ACHN (cell line): ENCODE measurements around the gene ABCF1.
"Not testable (repeated sequence)": the region's sequence is repeated elsewhere in the genome, so short reads cannot be mapped to it uniquely, and the experiment has no call there.

ENCODE experiments used
- DNase-seq: peaks from one replicate; pipeline ENCODE4 v3.0.0-alpha.2; 2015
- in situ Hi-C: cut with HindIII; loops from 2 replicates; pipeline ENCODE4 v1.10.0; 2017; ENCODE audit warnings: low sequenced_read_pairs, low pct_ligation_motif_present, low pct_unique_long_range_greater_than_20kb

Gene ABCF1

DNA sequence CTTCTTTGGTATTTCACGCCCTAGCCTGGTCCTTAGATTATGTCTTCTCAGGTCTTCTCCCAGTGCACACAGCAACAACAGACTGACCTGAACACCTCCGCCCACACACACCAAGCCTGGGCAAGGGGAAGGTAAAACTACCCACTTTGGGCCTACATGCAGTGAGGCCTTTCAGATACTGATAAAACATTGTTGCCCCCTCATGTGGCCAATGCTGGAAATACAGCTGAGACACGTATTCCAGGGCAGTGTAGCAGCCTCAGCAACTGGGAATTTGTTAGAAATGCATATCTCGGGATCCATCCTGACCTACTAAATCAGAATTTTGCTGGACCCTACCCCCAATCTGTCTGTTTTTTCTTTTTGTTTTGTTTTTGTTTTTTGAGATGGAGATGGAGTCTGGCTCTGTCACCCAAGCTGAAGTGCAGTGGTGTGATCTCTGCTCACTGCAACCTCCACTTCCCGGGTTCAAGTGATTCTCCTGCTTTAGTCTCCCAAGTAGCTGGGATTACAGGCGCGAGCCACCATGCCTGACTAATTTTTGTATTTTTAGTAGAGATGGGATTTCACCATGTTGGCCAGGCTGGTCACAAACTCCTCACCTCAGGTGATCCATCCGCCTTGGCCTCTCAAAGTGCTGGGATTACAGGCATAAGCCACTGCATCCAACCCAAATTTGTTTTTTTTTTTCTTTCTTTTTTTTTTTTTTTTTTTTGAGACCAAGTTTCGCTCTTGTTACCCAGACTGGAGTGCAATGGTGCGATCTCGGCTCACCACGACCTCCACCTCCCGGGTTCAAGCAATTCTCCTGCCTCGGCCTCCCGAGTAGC is 26.3 kb downstream of the ABCF1 start:
- peak; percentile 79 for DNase-seq
- in situ Hi-C loops, result not testable (repeated sequence)

DNA sequence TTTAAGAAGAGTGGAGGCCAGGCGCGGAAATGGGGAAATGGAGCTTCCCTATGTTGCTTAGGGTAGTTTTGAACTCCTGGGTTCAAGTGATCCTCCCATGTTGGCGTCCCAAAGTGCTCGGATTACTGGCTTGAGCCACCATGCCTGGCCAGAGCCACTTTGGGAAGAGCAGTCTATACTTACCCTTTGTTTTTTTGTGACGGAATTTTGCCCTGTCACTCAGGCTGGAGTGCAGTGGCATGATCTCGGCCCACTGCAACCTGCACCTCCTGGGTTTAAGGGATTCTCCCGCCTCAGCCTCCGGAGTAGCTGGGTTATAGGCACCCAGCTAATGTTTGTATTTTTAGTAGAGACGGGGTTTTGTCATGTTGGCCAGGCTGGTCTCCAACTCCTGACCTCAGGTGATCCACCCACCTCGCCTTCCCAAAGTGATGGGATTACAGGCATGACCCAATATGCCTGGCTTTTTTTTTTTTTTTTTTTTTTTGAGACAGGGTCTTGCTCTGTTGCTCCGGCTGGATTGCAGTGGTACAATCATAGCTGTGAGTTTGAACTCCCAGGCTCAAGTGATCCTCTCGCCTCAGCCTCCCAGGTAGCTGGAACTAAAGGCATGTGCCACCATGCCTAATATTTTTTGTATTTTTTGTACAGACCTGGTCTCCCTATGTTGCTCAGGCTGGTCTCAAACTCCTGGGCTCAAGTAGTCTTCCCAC is 27.8 kb downstream of the ABCF1 start:
- no peak for DNase-seq
- in situ Hi-C loops, result no loop called here

DNA sequence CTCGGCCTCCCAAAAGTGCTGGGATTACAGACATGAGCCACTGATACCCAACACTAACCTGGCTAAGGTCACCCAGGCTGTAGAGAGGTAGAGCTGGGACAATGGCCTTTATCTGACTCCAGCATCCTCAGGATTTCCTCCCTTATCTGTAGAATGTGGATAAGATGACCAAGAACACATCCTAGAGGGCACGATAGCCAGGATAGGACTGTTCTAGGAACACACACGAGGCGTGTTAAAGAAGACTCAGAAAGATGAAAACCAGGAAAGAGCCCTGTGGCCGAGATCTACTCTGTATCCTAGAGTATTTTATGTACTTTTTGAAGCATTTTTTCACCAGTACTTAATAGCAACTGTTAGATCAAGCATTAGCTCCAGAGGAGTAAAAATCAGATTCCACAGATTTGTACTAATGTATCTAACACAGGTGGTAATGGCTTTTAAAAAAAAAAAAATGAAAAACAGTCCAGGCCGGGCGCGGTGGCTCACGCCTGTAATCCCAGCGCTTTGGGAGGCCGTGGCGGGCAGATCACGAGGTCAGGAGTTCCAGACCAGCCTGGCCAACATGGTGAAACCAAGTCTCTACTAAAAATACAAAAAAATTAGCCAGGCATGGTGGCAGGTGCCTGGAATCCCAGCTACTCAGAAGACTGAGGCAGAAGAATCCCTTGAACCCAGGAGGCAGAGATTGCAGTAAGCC is 28.5 kb downstream of the ABCF1 start:
- no peak for DNase-seq
- in situ Hi-C loops, result no loop called here

DNA sequence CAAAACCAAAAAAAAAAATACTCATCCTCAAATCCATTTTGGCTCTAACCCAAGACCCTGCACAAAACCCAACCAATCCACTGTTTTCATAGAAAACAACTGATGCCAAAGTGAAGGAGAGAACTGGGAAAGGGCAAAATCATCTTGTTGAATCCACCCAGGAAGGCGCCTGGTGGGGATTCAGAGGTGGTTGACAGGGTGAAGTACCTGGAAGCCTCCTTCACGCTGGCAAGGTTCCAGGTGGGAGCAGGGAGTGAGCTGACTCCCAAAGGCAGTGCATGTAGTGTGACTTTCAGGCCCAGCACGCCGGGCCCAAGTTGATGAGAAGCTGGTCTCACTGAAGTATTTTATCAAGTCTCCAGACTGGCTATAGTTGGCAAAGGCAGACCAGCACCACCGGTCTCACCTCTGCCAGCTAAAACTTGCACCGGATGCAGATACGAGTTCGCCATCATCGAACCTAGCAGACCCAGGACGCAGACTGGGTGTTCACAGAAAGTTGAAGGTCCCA is 29.3 kb downstream of the ABCF1 start:
- in situ Hi-C loops, result no loop called here
- DNase-seq, result no peak

DNA sequence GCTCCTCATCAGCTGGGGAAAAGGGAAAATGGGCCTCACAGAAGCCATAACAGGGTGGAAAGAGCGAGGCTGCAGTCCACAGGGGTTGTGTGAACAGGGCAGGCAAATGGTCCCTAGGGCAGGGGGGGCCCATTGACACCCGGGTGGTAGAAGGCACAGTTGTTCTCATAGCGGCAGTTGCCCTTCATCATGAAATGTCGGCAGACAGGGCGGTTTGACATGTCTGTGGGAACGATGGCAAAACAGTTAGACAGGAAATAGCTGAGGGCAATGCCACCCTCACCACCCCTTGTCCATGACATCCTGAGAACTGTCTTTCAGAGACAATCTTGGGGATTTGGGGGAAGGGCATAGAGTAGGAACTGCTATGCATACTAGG is 30.2 kb downstream of the ABCF1 start:
- no peak for DNase-seq
- in situ Hi-C loops, result no loop called here

DNA sequence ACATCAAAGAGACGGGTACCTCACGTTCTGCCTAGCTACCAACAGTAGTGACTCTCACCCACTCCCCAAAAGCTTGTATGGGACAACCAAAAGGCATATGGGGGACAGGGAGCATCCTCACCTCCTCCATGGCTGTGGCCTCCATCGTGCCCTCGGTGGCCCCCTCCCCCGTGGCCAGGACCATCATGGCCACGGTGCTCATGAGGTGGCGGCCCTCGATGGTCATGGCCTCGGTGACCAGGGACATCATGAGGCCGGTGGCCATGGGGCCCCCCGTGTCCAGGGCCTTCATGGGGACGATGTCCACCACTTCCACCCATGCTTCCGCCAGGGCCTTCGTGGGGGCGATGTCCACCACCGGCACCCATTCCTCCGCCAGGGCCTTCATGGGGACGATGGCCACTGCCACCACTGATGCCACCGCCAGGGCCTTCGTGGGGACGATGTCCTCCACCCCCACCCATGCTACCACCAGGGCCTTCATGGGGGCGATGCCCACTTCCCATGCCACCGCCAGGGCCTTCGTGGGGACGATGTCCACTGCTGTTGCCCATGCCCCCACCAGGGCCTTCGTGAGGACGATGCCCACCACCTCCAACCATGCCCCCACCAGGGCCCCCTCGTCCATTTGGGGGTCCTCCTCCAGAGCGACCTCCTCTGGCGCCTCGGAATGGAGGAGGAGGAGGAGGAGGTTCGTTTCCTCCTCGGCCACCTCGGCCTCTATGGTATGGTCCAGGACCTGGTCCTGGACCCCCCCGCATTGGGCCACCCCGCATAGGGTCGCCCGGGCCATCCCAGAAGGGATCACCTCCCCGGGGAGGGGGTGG is 30.8 kb downstream of the ABCF1 start:
- in situ Hi-C loops, result no loop called here
- no peak for DNase-seq

DNA sequence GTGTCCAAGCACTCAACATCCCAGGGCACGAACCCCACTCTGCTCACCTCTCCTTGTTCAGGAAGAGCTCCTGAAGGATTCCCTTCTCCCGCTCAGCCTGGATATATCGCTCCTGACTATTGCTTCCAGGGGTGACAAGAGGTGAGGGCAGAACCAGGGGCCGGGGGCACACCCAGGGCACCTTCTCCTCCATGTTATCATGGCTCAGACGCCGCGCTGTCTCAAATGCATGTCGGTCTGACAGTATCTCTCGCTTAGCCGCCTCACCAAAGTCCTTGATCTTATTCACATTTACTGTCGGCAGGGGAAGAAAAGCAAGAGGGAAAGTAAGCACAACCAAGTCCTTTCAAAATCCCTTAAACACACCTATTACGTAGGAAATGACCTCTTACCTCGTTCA is 32.7 kb downstream of the ABCF1 start:
- in situ Hi-C loops, result no loop called here
- no peak for DNase-seq

DNA sequence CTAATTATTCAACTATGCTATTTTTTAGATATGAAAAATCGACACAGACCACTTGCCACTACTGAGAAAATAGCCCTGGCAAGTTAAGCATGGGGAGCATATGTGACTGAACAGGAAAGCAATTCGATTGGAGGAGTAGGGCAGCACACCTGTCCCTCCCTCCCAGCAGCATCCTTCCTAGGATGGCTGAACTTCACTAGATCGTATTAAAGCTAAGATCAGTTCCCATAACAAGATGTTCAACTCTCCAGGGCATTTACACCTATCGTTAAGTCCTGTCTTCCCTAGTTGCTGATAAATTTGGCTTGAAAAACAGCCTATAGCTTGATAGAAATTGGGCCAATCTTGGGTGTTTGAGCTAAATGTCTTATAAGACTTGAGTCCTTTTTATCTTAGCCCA is 38.8 kb downstream of the ABCF1 start:
- in situ Hi-C loops, result no loop called here
- DNase-seq, result no peak

DNA sequence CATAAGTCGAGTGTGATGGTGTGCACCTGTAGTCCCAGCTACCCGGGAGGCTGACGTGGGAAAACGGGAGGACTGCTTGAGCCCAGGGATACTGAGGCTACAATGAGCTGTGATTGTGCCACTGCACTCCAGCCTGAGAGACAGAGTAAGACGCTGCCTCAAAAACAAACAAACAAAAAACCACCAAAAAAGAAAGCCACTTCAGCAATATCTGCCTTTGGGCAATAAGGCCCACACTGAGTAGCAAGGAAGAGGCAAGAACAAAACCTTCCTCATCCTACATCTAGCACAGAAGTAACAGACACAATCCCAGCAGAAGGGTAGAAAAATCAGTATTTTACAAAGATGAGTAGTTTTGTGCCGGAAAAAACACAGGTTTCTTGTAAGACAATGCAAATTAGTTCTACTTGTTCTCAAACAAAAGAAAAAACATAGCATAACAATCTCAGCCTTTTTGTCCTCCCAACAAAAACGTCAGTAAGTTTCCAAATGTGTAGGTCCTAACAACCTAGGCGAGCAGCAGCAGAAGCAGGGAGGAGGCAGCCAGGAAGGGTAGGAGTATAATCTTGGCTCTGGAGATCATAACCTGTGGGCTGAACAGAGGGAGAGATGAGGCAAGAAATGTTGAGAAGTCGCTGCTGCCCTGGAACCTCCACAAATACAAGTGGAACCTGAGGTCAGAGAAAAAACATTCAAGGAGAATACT is 40.1 kb downstream of the ABCF1 start:
- in situ Hi-C loops, result no loop called here
- no peak for DNase-seq

DNA sequence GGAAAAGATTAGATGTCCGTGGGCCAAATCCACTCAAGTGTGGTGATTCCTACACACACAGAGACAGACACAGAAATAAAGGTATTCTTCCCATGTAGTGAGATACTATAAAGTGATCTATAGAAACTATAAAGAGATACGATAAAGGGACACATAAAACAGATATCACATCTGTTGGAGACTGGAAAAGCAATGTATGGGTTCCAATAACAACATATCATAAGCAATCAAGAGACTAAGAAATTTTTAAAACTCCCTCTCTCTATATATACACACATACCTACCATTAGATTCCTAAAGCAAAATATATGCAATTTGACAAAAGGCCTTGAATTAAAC is 40.6 kb downstream of the ABCF1 start:
- in situ Hi-C loops, result no loop called here
- no peak for DNase-seq

DNA sequence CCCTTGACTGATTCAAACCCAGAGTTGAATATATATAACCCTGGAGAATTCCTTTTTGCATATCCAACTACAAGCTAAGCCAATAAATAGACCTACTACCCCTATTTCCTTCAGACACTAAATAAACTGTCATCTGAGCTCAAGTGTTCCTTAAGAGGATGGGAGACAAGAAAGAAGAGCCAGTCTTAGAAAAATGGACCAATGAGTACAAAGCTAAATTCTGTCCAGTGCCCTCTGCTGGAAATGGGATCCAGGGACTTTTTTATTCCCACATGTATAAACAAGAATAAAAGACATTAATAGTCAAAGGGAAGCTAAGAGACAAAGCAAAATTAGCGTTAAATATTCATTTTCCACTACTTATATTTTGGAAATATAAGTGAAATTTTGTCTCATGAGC is 41.0 kb downstream of the ABCF1 start:
- DNase-seq, result no peak
- in situ Hi-C loops, result no loop called here

DNA sequence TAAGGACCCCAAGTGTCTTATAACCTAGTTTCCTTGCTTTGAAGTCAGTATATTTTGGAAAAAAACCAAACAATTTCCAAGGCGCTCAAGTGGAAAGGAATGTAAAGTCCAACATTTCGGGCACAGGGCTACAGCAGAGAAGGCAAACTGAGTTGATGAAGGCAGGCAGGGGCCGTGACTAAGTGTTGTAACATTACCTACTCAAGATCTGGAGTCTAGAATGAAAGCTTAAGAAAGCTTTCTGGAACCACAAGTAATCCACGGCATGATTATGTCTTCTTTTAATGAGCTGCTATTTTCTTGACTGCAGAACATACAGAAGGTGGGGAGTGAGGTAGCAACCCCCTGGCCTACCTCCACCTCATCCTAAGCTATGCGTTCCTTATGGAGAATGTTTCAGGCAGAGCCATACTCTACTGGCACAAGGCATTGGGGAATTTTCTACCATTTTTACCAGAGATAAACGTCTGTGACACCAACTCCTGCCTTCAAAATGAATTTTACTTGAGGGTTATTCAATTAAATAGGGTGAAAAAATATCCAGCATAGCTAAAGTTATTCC is 41.5 kb downstream of the ABCF1 start:
- in situ Hi-C loops, result no loop called here
- peak; percentile 38 for DNase-seq

DNA sequence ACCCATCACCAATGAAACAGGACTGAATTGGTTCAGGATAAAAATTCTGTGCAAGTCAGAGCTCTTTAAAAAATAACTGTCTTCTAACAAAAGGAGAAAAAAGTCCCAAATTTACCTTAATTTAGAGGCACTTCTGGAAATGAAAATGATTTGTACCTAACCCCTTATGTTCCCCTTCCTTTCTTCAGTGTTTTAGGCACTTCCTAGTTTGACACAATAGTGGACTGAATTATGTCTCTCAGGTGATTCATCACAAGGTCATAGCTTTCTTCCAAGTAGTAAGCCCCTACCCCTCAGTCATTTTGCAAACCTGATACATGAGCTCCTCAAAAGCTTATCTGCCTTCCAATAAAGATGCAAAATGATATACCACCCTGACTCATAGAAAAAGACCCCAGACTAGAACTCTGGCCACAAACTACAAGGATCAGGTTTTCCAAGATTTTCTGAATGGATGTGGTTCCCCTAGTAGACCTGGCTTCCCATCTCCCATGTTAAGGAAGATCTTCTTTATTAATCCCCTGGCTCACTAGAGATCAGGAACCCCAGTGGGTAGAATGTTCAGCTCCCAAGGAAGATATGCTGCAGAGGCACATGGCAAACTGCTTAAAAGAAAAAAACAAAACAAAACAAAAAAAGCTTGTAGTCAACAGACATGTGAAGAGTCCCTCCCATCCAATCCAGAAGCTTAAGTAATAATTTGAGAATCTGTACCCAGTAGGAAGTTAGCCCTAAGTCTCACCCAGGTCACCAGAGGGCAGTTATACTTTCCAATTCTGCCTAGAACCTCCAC is 42.2 kb downstream of the ABCF1 start:
- in situ Hi-C loops, result no loop called here
- DNase-seq, result no peak

DNA sequence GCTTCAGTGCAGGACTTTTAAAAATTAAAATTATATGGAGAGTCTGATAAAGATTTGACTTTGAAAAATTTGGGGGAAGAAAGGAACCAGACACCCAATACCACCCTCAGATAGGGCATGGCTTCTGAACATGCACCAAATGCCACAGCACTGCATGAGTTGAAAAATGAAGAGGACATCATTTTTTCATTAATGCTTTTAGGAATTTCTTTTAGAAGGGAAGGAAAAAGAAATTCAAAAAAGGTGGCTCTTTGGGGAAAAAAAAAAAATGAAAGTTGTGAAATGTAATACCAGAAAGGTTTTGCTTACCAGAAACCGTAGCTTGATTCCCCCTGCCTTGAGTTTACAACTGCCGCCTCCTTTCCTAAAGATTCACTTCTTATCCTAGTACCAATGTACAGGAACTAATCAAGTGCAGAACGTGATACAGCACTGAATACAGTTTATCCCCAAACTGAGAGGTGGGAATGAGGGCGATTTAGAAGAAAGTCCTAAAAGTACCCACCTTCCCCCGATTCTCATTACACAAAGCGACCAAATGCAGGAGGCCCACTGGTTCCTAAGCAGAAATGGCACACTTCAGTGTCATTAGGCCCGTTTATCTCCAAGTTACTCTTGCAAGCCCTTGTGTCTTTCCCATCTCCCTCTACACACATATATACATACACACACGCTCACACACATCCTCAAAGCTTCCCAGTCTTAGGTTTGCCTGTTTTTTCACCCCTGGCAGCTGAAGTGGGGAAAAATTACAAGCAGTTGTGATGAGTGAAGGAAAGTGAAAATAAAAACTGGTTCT is 43.0 kb downstream of the ABCF1 start:
- in situ Hi-C loops, result no loop called here
- no peak for DNase-seq

DNA sequence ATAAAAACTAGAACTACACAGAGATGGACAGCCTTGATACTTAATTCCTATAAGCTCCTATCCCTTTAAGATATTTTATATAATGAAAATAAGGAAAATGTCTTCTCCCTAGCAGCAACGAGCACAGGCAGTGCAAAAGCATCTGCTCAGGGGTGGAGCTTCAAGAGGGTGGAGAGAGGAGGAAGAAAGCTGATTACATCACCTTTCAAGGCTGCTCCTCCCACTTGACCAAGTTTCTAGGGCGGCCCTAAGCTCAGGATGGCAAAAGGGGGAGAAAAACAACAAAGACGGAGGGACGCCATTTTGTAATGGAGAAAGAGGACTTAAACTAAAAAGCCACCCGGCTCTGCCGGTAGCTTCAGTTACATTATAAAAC is 43.6 kb downstream of the ABCF1 start:
- peak; percentile 96 for DNase-seq
- in situ Hi-C loops, result no loop called here

DNA sequence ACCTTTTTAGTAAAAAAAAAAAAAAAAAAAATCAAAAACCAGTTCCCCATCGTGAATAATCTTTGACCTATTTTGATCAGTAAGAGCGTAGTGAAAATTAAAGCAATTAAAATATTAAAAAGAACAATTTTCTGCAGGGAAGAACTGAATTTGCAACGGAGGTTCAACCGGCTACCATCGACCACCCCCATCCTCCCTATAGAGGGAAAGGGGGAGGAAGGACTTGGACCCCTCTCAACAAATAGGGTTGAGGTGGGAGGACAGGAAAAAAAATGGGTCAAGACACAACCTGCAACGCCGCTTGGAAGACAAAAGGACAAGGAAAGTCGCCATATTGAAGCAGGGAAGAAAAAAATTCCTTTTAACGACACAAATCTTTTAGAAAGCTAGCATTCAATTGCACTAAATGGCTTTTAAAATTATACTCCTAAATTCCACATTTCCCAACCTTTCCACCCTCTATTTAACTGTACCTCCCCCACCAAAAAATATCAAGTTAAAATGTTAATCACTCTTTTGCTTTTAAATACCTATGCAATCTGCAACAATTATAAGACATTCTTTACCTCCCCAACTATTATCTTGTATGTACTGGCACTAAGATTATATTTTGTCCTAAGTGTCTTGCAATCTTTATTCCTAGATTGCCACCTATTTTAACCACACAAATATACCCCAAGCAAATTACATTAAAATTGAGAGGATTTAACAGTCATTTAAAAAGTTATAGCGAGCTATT is 44.1 kb downstream of the ABCF1 start:
- peak; percentile 82 for DNase-seq

More for the DNA sequence above, 44.1 kb downstream of the ABCF1 start:
- in situ Hi-C loops, result no loop called here
